Fibroblast of lung (primary cell): ENCODE measurements around the gene SKIL.

Experiments
- CTCF ChIP-seq, 2 donors: IDR thresholded peaks in 1 of 2; conservative IDR thresholded peaks in 1 of 2; 1 replicate in 1 of 2; 2 replicates in 1 of 2; pipeline ENCODE4 v1.5.1; 2011 to 2012; ENCODE audit warnings: low read length in 2 of 2, control low read depth in 1 of 2, inconsistent platforms in 1 of 2, low read depth in 1 of 2, mild to moderate bottlenecking in 1 of 2
- EZH2 ChIP-seq: IDR thresholded peaks from 2 replicates; pipeline ENCODE4 v1.5.1; 2012; ENCODE audit warnings: low read length, control low read depth, mild to moderate bottlenecking; ENCODE audit errors: missing control alignments

DNA sequence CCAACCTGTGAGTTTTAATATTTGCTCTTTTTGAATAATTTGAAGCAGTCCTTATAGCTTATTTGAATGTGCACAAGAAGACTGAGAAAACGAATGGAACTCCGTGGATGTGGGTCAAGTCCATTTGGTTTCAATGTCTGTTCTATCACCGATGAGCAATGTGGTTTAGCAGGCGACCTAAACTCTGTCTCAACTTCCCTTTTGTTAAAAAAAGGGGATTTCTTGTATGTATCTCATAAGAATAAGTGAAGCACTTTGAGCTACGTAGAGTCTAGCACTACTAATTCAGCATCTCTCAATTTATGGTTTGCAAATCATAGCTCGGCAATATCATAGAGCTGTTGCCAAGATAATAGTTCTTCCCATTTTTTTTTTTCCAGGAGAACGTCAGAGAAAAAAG, 4.6 kb upstream of the SKIL start:
- no peak for TF ChIP-seq CTCF (conservative IDR thresholded peaks at IDR 0.05 in 1 of 2, IDR thresholded peaks at IDR 0.05 in 1 of 2; ENCODE audit: low read depth in 1 of 2, low read length in 2 of 2)
- TF ChIP-seq EZH2, result no peak
